Heart right ventricle (tissue), 16 donors: ENCODE results near the gene COMTD1. TPM values are rescaled to one million over a fixed set of nuclear protein-coding genes. Genes with fewer than 3 reads are reported as not detected.

ENCODE experiments used
- ATAC-seq, 8 donors: fragments of 200-7000 bp; cut with Tn5 transposase; one replicate each; pipeline ENCODE4 v1.9.1; 2020; ENCODE audit warnings: mild to moderate bottlenecking in 8 of 8, moderate library complexity in 8 of 8, moderate number of reproducible peaks in 1 of 8
- DNase-seq, 2 donors: peaks; one replicate each; pipeline ENCODE4 v3.0.0-alpha.2; 2020
- H3K27ac ChIP-seq, 10 donors: fragments of 200-600 bp; sonication (generic) in 2 of 10; one replicate each; pipeline versions ENCODE4 v1.5.0 to v1.8.0; 2020 to 2022; ENCODE audit warnings: mild to moderate bottlenecking in 3 of 10
- H3K27me3 ChIP-seq, 7 donors: fragments of 200-600 bp; one replicate each; pipeline ENCODE4 v1.8.0; 2021 to 2022; ENCODE audit warnings: mild to moderate bottlenecking in 2 of 7
- H3K36me3 ChIP-seq, 9 donors: fragments of 200-600 bp; sonication (generic) in 1 of 9; one replicate each; pipeline versions ENCODE4 v1.5.0 to v1.8.0; 2020 to 2022; ENCODE audit warnings: mild to moderate bottlenecking in 2 of 9
- H3K4me1 ChIP-seq, 9 donors: fragments of 200-600 bp; sonication (generic) in 1 of 9; one replicate each; pipeline versions ENCODE4 v1.5.0 to v1.8.0; 2020 to 2022; ENCODE audit warnings: mild to moderate bottlenecking in 4 of 9
- H3K4me3 ChIP-seq, 10 donors: fragments of 200-600 bp; sonication (generic) in 2 of 10; one replicate each; pipeline versions ENCODE4 v1.5.0 to v1.8.0; 2020 to 2022; ENCODE audit warnings: mild to moderate bottlenecking in 7 of 10, moderate library complexity in 2 of 10
- H3K9me3 ChIP-seq, 11 donors: fragments of 200-600 bp in 10 of 11; sonication (generic) in 2 of 11; one replicate each; pipeline versions ENCODE4 v1.5.0 to v1.8.0; 2013 to 2022; ENCODE audit warnings: mild to moderate bottlenecking in 2 of 11, control low read depth in 1 of 11, moderate library complexity in 1 of 11
- WGBS, 2 donors: extraction: QIAGEN DNeasy Blood & Tissue Kit; methylation state at CpG; one replicate each; pipeline ENCODE4 v1.1.7; 2013; ENCODE audit warnings: inconsistent platforms in 1 of 2; 5-methylcytosine and 5-hydroxymethylcytosine counted together
- intact Hi-C, 10 donors: fragments of 100-400 bp; cut with DNase I; formaldehyde crosslinking; loops; one replicate each; pipeline versions ENCODE4 v1.11.1 to v1.14.2; 2022
- polyA plus RNA-seq, 2 donors: library from polyadenylated mRNA; stranded (reverse); fragments of 200-250 nt; gene quantifications; one replicate each; pipeline ENCODE4 v1.2.3, GENCODE V29; 2013
- total RNA-seq, 10 donors: library from RNA; stranded (reverse); fragmentation: NEBNext Ultra II Directional in 3 of 10; extraction: Animal tissue kit (Norgen Biotek cat#: 25700) in 3 of 10; gene quantifications; one replicate each; pipeline versions ENCODE4 v1.2.1 to v1.2.4, GENCODE V29; 2021 to 2023
- TF ChIP-seq, protein P1 (sequence below), 9 donors: fragments of 200-600 bp; sonication (generic) in 2 of 9; IDR thresholded peaks; one replicate each; pipeline versions ENCODE4 v1.5.0 to v1.8.0; 2021 to 2022; ENCODE audit warnings: antibody characterized with exemption in 9 of 9, mild to moderate bottlenecking in 5 of 9, moderate library complexity in 1 of 9
- donor health status: Arrhythmogenic right ventricular cardiomyopathy.
- donor health status: ischemic (EF 13 %, LVEDD 7.1; RV severe dilation, severe dysfunction).
- donor health status: healthy with polysubstance abuse.
- donor health status: DM: no; HTN: yes; CAD: no.
- donor health status: DM: no; HTN: no; CAD: no.
- donor health status: ischemic (EF 25% LVEDD 6.9; RV normal size, moderate dysfunction).
- donor health status: ischemic (EF 25% LVEDD 5.7; RV mildly dilated, moderate dysfunction).
- donor health status: healthy.
- donor health status: DM: yes; HTN: yes; CAD: no.
- donor health status: Ischemic cardiomyopathy.
- donor health status: ischemic (EF 35%, LVEDD 5.7; RV mildly dilated, moderate dysfunction).
- donor health status: nonischemic (EF 11% LVEDD 7.7; RV severe dilation, severe dysfunction).
- donor health status: DM: yes; HTN: yes; CAD: no.
- donor health status: PGD.
- donor health status: ischemic (EF 29% LVEDD 5.4; RV normal size, mild dysfunction).
- donor health status: nonischemic (EF 23%, LVEDD 6.1; RV moderate dilation, normal function).

COMTD1 gene
- total and polyA plus RNA-seq, 12 donors = 16.4 to 254 (median 33.6) TPM

- 59 to 63% methylated on average over 4 of the region's 4 CpGs for WGBS, 2 donors
- Histone ChIP-seq H3K4me1 (peaks cover 8 to 87% (median 60%) of the 10 kb centered on the region in 9 donors), H3K4me3 (no peak overlapping the region), H3K27me3 (no peaks in the 10 kb centered on the region), H3K27ac (peak overlapping the region in 3 of 10 donors; percentile 15 to 32 (median 20)), H3K36me3 (peaks cover 10 to 100% (median 81%) of the 10 kb centered on the region in 9 donors), H3K9me3 (no peaks in the 10 kb centered on the region)
- TF ChIP-seq, protein P1, sequence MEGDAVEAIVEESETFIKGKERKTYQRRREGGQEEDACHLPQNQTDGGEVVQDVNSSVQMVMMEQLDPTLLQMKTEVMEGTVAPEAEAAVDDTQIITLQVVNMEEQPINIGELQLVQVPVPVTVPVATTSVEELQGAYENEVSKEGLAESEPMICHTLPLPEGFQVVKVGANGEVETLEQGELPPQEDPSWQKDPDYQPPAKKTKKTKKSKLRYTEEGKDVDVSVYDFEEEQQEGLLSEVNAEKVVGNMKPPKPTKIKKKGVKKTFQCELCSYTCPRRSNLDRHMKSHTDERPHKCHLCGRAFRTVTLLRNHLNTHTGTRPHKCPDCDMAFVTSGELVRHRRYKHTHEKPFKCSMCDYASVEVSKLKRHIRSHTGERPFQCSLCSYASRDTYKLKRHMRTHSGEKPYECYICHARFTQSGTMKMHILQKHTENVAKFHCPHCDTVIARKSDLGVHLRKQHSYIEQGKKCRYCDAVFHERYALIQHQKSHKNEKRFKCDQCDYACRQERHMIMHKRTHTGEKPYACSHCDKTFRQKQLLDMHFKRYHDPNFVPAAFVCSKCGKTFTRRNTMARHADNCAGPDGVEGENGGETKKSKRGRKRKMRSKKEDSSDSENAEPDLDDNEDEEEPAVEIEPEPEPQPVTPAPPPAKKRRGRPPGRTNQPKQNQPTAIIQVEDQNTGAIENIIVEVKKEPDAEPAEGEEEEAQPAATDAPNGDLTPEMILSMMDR (IDR thresholded peaks at IDR 0.05) = no peak
- intact Hi-C loops = no loop called here
- DNase-seq = no peak
- no peak for ATAC-seq
Measured at GRCh38 chr10:75220274-75220673, 15.5 kb downstream of the COMTD1 start.

DNA sequence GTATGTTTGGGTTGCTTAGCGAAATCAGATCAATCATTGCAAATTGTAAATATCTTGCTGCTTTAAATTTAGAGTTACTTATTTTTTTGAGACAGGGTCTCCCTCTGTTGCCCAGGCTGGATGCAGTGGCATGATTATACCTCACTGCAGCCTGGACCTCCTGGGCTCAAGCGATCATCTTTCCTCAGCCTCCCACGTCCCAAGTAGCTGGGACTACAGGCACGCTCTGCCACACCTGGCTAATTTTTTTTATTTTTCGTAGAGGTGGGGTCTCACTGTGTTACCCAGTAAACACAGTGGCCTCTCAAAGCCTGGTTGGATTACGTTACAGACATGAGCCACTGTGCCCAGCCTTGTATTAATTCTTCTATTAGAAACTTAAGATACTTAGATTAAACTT lies 23.4 kb downstream of the COMTD1 start:
- H3K9me3 ChIP-seq = no peaks in the 10 kb centered on the region
- no peak for ATAC-seq
- peaks cover 5 to 69% (median 66%) of the 10 kb centered on the region in 9 donors for H3K4me1 ChIP-seq
- TF ChIP-seq, protein P1 (IDR thresholded peaks at IDR 0.05) = no peak
- no peaks in the 10 kb centered on the region for H3K27me3 ChIP-seq
- H3K27ac ChIP-seq = peak overlapping the region in 5 of 10 donors; percentile 94 to 100 (median 99)
- intact Hi-C loops = loop anchor here in 5 of 10 donors (5.0 kb wide), 2 partner anchors 100 to 105 kb away; partner anchors contain the start of gene SAMD8 (in 4 of the 5)
- WGBS, 2 donors = 46 to 68% methylated on average over 6 of the region's 6 CpGs
- peak overlapping the region in 8 of 10 donors; percentile 72 to 95 (median 90) for H3K4me3 ChIP-seq
- no peak for DNase-seq
- peaks cover 0 to 56% (median 48%) of the 10 kb centered on the region in 9 donors for H3K36me3 ChIP-seq

DNA sequence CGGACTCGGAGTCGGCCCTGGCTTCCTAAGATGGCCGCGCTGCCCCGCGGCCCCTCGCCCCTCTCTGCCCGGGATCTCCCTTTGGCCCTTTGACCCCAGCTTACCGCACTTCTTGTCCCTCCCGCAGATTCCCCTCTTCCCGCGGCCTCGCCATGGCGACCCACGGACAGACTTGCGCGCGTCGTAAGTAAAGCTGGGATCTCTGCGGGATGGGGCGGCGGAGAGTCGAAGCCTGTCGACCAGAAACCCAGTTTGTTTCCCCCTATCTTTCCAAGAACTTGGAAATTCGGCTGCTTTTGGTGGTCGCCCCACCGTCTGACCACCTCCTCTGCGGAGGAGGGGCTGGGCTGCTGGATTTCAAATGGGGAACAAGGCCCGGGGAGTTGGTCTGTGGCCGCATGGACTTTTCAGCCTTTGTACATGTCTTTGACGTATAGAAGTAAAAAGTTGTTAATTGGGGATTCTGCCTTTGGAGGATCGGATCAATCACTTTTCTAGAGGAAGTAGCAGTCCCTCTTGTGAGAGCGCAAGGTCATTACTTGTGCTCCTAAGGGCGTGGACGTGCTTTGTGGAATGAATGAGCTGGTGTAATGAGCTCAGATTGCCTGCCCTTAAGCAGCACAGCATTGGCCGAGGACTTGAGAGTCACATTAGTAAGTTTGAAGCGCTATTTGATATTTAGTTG lies 24.6 kb downstream of the COMTD1 start:
- Histone ChIP-seq H3K9me3 (no peaks in the 10 kb centered on the region), H3K27me3 (no peaks in the 10 kb centered on the region), H3K4me3 (peak overlapping the region; percentile 72 to 98 (median 90)), H3K4me1 (peaks cover 5 to 57% (median 54%) of the 10 kb centered on the region in 9 donors), H3K27ac (peak overlapping the region; percentile 94 to 100 (median 99)), H3K36me3 (peaks cover 0 to 44% (median 38%) of the 10 kb centered on the region in 9 donors)
- intact Hi-C loops = loop anchor here in 6 of 10 donors (2.0 to 5.0 kb wide), 3 partner anchors 14 to 104 kb away; partner anchors contain the start of gene SAMD8 (in 4 of the 6)
- ATAC-seq = peak in 3 of 8 donors; percentile 31 to 36 (median 34)
- TF ChIP-seq, protein P1 (IDR thresholded peaks at IDR 0.05) = no peak
- 0 to 1% methylated on average over 35 to 38 of the region's 38 CpGs for WGBS, 2 donors
- no peak for DNase-seq

DNA sequence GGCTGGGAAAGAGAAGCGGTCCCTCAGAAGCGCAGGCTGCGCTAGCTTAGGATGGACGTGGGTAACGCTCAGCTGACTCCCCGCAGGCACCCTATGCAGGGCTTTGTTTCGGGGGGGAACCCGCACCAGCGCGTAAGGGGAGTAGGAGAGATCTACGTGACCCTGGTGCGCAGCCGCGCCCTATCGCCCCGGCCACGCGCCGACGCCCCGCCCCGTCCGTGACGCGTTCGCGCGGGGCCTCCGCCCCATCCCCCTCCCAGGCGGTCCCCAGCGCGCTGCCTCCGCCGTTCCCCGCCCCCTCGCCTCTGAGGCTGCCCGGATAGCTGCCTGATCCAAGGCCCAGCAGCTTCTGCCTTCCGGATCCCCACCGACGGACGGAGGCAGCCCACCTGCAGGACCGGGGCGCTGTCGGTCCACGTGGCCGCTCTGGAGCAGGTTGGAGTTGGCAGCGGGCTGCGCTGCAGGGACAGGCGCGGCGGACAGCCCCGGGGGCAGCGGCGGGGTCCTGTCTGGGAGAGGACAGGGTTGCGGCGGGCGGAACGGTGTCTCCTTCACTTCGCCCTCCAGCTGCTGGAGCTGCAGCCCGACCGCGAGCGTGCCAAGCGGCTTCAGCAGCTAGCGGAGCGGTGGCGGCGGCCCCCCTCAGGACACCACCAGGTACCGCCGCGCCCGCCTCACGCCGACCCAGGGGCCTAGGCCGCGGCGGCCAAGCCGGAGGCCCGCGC lies 25.3 kb downstream of the COMTD1 start, which contains the start of gene VDAC2:
VDAC2 (plus strand) TSS at position 515 of the 725 bp plus-strand sequence. CDS start 363 bp downstream, outside the sequence.
- ATAC-seq = peak; percentile 97 to 99 (median 98)
- Histone ChIP-seq H3K4me1 (peaks cover 5 to 50% (median 47%) of the 10 kb centered on the region in 9 donors), H3K27me3 (no peaks in the 10 kb centered on the region), H3K4me3 (peak within 1 kb of the TSS; percentile 72 to 98 (median 90)), H3K36me3 (peaks cover 0 to 37% (median 31%) of the 10 kb centered on the region in 9 donors), H3K27ac (peak within 1 kb of the TSS; percentile 94 to 100 (median 99)), H3K9me3 (no peaks in the 10 kb centered on the region)
- TF ChIP-seq, protein P1 (IDR thresholded peaks at IDR 0.05) = no peak
- intact Hi-C loops = loop anchor here in 6 of 10 donors (2.0 to 5.0 kb wide), 3 partner anchors 14 to 103 kb away; partner anchors contain the start of gene SAMD8 (in 4 of the 6)
- DNase-seq = peak; percentile 92 to 94
- WGBS, 2 donors = 0 to 1% methylated on average over 75 to 80 of the region's 80 CpGs
